ENCODE data around the gene ZKSCAN1.

DNA sequence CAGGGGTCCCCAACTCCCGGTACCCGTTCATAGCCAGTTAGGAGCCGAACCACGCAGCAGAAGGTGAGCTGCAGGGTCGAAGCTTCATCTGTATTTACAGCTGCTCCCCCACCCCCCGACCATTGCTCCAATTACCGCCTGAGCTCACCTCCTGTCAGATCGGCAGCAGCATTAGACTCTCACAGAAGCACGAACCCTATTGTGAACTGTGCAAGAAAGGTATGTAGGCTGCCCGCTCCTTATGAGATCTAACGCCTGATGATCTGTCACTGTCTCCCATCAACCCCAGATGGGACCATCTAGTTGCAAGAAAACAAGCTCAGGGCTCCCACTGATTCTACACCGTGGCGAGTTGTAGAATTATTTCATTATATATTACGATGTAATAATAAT lies 24.9 kb upstream of the ZKSCAN1 start:
- TF ChIP-seq CTCF (conservative IDR thresholded peaks at IDR 0.05; ENCODE audit: low read depth in 2 of 2), result no peak
- TF ChIP-seq ZNF114 (CRISPR knock-in tag; IDR thresholded peaks at IDR 0.05), result no peak
- no peak for TF ChIP-seq POLR2AphosphoS5 (IDR thresholded peaks at IDR 0.05; ENCODE audit: low read depth)
- TF ChIP-seq EZH2 (IDR thresholded peaks at IDR 0.05; ENCODE audit: low read depth, unreplicated experiment), result no peak

Data from GM23338 (cell line).